HepG2 (cell line): ENCODE measurements around the gene CHRNA5. TPM values are rescaled to one million over a fixed set of nuclear protein-coding genes. Genes with fewer than 3 reads are reported as not detected.

Experiments
- ATAC-seq: fragments of 200-7000 bp; cut with Tn5 transposase; 3 replicates; pipeline ENCODE4 v1.9.1; 2020; ENCODE audit warnings: mild to moderate bottlenecking, moderate library complexity
- BruUV-seq: library from RNA; stranded (reverse); fragments of 400-500 nt; replicated peaks from 2 replicates; lab custom pipeline; 2021; lab: Mats Ljungman, UMichigan
- CTCF ChIA-PET: fragments of 300-600 bp; formaldehyde crosslinking; extraction: SDS; loops from one replicate; lab custom pipeline; 2021; ENCODE audit warnings: low total read pairs, inconsistent platforms, low intra/inter-chr PET ratio; lab: Yijun Ruan, JAX
- POLR2A ChIA-PET: fragments of 350-600 bp; sonication (Branson Sonifier 250); formaldehyde crosslinking; loops from one replicate; lab custom pipeline; 2020; ENCODE audit warnings: antibody characterized with exemption, inconsistent platforms; lab: Yijun Ruan, JAX
- DNase-seq: peaks from one replicate; pipeline ENCODE4 v3.0.0-alpha.2; 2015; ENCODE audit warnings: low spot score
- FAIRE-seq: peaks from 3 replicates; lab custom pipeline; 2011; peaks lifted over from hg19 to GRCh38; lab: Jason Lieb, UNC
- H2AFZ ChIP-seq: one replicate; pipeline ENCODE4 v1.6.1; 2011; ENCODE audit warnings: low read length, inconsistent platforms
- H3K27ac ChIP-seq: fragments of 300-600 bp; 3 replicates; pipeline ENCODE4 v1.8.0; 2011; ENCODE audit warnings: mixed run types, mild to moderate bottlenecking, mixed read lengths, low read length, inconsistent platforms; ENCODE audit not compliant: insufficient read depth; ENCODE audit errors: extremely low read length
- H3K27me3 ChIP-seq, 2 experiments: fragments of 200-600 bp in 1 of 2; 2 replicates in 1 of 2; 3 replicates in 1 of 2; pipeline versions ENCODE4 v1.6.0 to v1.8.0; 2011; ENCODE audit warnings: low read length in 2 of 2, mild to moderate bottlenecking in 2 of 2, moderate library complexity in 2 of 2, inconsistent platforms in 1 of 2; ENCODE audit not compliant: insufficient read depth in 2 of 2, control insufficient read depth in 1 of 2
- H3K36me3 ChIP-seq, 2 experiments: fragments of 200-600 bp in 1 of 2; replicated peaks in 1 of 2; 2 replicates in 1 of 2; 3 replicates in 1 of 2; pipeline versions ENCODE4 v1.5.1 to v1.8.0; 2011; ENCODE audit warnings: low read length in 2 of 2, inconsistent platforms in 1 of 2; ENCODE audit not compliant: insufficient read depth in 2 of 2, control insufficient read depth in 1 of 2
- H3K4me1 ChIP-seq: 2 replicates; pipeline ENCODE4 v1.5.1; 2012; ENCODE audit warnings: low read length, inconsistent platforms; ENCODE audit not compliant: insufficient read depth
- H3K4me2 ChIP-seq: 2 replicates; pipeline ENCODE4 v1.6.0; 2011; ENCODE audit warnings: low read depth, low read length, inconsistent platforms
- H3K4me3 ChIP-seq, 3 experiments: fragments of 200-600 bp in 1 of 3; sonication (generic), shearing (Covaris generic) in 1 of 3; replicated peaks in 1 of 3; 2 replicates each; pipeline ENCODE4 v1.5.1; 2011 to 2016; ENCODE audit warnings: low read length in 3 of 3, inconsistent platforms in 2 of 3, low read depth in 2 of 3, mild to moderate bottlenecking in 2 of 3, control low read depth in 1 of 3, mixed read lengths in 1 of 3; ENCODE audit not compliant: insufficient read depth in 1 of 3
- H3K79me2 ChIP-seq: one replicate; pipeline ENCODE4 v1.6.1; 2011; ENCODE audit warnings: low read length, inconsistent platforms; ENCODE audit not compliant: insufficient read depth
- H3K9ac ChIP-seq: 2 replicates; pipeline ENCODE4 v1.6.0; 2011; ENCODE audit warnings: mild to moderate bottlenecking, low read depth, low read length, inconsistent platforms; ENCODE audit not compliant: insufficient read depth
- H3K9me3 ChIP-seq: 2 replicates; pipeline ENCODE4 v1.5.1; 2012; ENCODE audit warnings: mild to moderate bottlenecking, low read length
- H4K20me1 ChIP-seq: 2 replicates; pipeline ENCODE4 v1.6.0; 2011; ENCODE audit warnings: inconsistent platforms, mild to moderate bottlenecking, low read length, moderate library complexity; ENCODE audit not compliant: insufficient read depth
- CEBPG ChIP-seq: IDR thresholded peaks from 2 replicates; pipeline ENCODE4 v1.6.1; 2016
- FOXA1 ChIP-seq, 2 experiments: fragments of 450-650 bp in 1 of 2; sonication (generic) in 1 of 2; formaldehyde crosslinking in 1 of 2; IDR thresholded peaks; 2 replicates each; pipeline versions ENCODE4 v1.4.0 to v1.6.1; 2016 to 2020; ENCODE audit warnings: missing genetic modification reagents in 1 of 2
- FOXJ3 ChIP-seq: sonication (generic); formaldehyde crosslinking; IDR thresholded peaks from 2 replicates; pipeline ENCODE4 v1.4.0; 2020; ENCODE audit warnings: missing genetic modification reagents, mild to moderate bottlenecking, borderline replicate concordance
- HDAC1 ChIP-seq: sonication (generic); formaldehyde crosslinking; IDR thresholded peaks from 2 replicates; pipeline ENCODE4 v1.5.1; 2020; ENCODE audit warnings: mild to moderate bottlenecking, missing genetic modification reagents
- MAFF ChIP-seq: IDR thresholded peaks from 2 replicates; pipeline ENCODE4 v1.6.1; 2011; ENCODE audit warnings: low read depth, low read length, improper control_type of control experiment
- MTERF4 ChIP-seq: sonication (generic); formaldehyde crosslinking; IDR thresholded peaks from 2 replicates; pipeline ENCODE4 v1.8.0; 2023; ENCODE audit warnings: mild to moderate bottlenecking, missing genetic modification reagents
- PHF20 ChIP-seq: sonication (generic); formaldehyde crosslinking; IDR thresholded peaks from 2 replicates; pipeline ENCODE4 v1.5.0; 2020; ENCODE audit warnings: mild to moderate bottlenecking, missing genetic modification reagents
- PHF8 ChIP-seq: sonication (generic); formaldehyde crosslinking; IDR thresholded peaks from 2 replicates; pipeline ENCODE4 v1.5.0; 2020; ENCODE audit warnings: missing genetic modification reagents
- THAP7 ChIP-seq: sonication (generic); formaldehyde crosslinking; IDR thresholded peaks from 2 replicates; pipeline ENCODE4 v1.8.1; 2023; ENCODE audit warnings: mild to moderate bottlenecking, missing genetic modification reagents
- ZBTB49 ChIP-seq: sonication (generic); formaldehyde crosslinking; IDR thresholded peaks from 2 replicates; pipeline ENCODE4 v1.4.0; 2020; ENCODE audit warnings: missing genetic modification reagents, borderline replicate concordance
- ZFP36L2 ChIP-seq: sonication (generic); formaldehyde crosslinking; IDR thresholded peaks from 2 replicates; pipeline ENCODE4 v1.4.0; 2020; ENCODE audit warnings: missing genetic modification reagents
- ZFP62 ChIP-seq: sonication (generic); formaldehyde crosslinking; IDR thresholded peaks from 2 replicates; pipeline ENCODE4 v1.4.0; 2020; ENCODE audit warnings: missing genetic modification reagents
- ZNF24 ChIP-seq: fragments of 450-650 bp; IDR thresholded peaks from 2 replicates; pipeline ENCODE4 v1.6.1; 2017; ENCODE audit warnings: antibody characterized with exemption, mild to moderate bottlenecking
- ZNF510 ChIP-seq: sonication (generic); formaldehyde crosslinking; IDR thresholded peaks from 2 replicates; pipeline ENCODE4 v1.4.0; 2020; ENCODE audit warnings: low read depth, mild to moderate bottlenecking, missing genetic modification reagents
- ZNF598 ChIP-seq: sonication (generic); formaldehyde crosslinking; IDR thresholded peaks from 2 replicates; pipeline ENCODE4 v1.5.1; 2020; ENCODE audit warnings: mild to moderate bottlenecking, missing genetic modification reagents, borderline replicate concordance
- ZNF652 ChIP-seq: IDR thresholded peaks from 2 replicates; pipeline ENCODE4 v1.6.1; 2016; ENCODE audit warnings: low read depth, borderline replicate concordance
- ZNF709 ChIP-seq: sonication (generic); formaldehyde crosslinking; IDR thresholded peaks from 2 replicates; pipeline ENCODE4 v1.5.0; 2020; ENCODE audit warnings: mild to moderate bottlenecking, missing genetic modification reagents
- ZSCAN22 ChIP-seq: sonication (generic); formaldehyde crosslinking; IDR thresholded peaks from 2 replicates; pipeline ENCODE4 v1.4.0; 2020; ENCODE audit warnings: mild to moderate bottlenecking, missing genetic modification reagents
- WGBS: methylation state at CpG from one replicate; pipeline ENCODE4 v1.1.6; 2017; ENCODE audit warnings: low lambda C conversion rate; 5-methylcytosine and 5-hydroxymethylcytosine counted together
- in situ Hi-C: cut with HindIII; loops from 2 replicates; pipeline ENCODE4 v1.10.0; 2017; ENCODE audit warnings: low pct_unique_long_range_greater_than_20kb; ENCODE audit not compliant: extremely low pct_ligation_motif_present
- intact Hi-C: fragments of 100-400 bp; cut with micrococcal nuclease; formaldehyde crosslinking; loops from one replicate; pipeline ENCODE4 v1.10.0; 2022; ENCODE audit not compliant: unreplicated experiment
- polyA plus RNA-seq, 8 experiments: library from polyadenylated mRNA; depleted of rRNA in 3 of 8; stranded (reverse) in 7 of 8; unstranded in 1 of 8; fragments of >200 nt; fragmentation: Illumina TruSeq in 4 of 8; extraction: Trizol in 4 of 8; gene quantifications; 2 replicates each; pipeline versions ENCODE4 v1.2.1 to v1.2.3, GENCODE V29; 2011 to 2016; ENCODE audit warnings: low read depth in 4 of 8, missing spikeins in 1 of 8, mixed read lengths in 1 of 8; ENCODE audit not compliant: insufficient read depth in 1 of 8
- total RNA-seq, 5 experiments: library from RNA; depleted of rRNA; stranded (reverse); fragments of >200 nt; fragmentation: Illumina TruSeq; extraction: Trizol; gene quantifications; 2 replicates each; pipeline ENCODE4 v1.2.3, GENCODE V29; 2016; ENCODE audit warnings: low read depth in 1 of 5

CHRNA5 gene
- total and polyA plus RNA-seq, 2 of the 13 experiments (the other 11 are each of a cell fraction or from before 2014, with no cell fraction given): 3.7 to 10.5 TPM

- ChIA-PET POLR2A (interaction anchor here (0.6 kb wide), 1 partner anchor 19 kb away, joined by 3 read pairs; no protein-coding TSS in a partner anchor), CTCF (no interaction called here)
- no peak for DNase-seq
- BruUV-seq: no TSS peak
- Histone ChIP-seq H3K36me3 (no peaks in the 10 kb centered on the region), H3K27me3 (no peaks in the 10 kb centered on the region), H2AFZ (no peak overlapping the region), H3K4me2 (no peak overlapping the region), H4K20me1 (no peaks in the 10 kb centered on the region), H3K9ac (no peak overlapping the region), H3K9me3 (no peaks in the 10 kb centered on the region), H3K4me1 (no peaks in the 10 kb centered on the region), H3K4me3 (no peak overlapping the region), H3K27ac (no peak overlapping the region), H3K79me2 (no peaks in the 10 kb centered on the region)
- no peak for FAIRE-seq
- no peak for ATAC-seq
- TF ChIP-seq ZFP62 (CRISPR knock-in tag): no peak
- no peak for TF ChIP-seq ZNF24
- TF ChIP-seq PHF8 (CRISPR knock-in tag): no peak
- TF ChIP-seq FOXA1 (IDR thresholded peaks at IDR 0.05): no peak
- TF ChIP-seq FOXA1 (CRISPR knock-in tag; IDR thresholded peaks at IDR 0.05): no peak
- TF ChIP-seq MAFF: no peak
- in situ Hi-C loops: no loop called here
- intact Hi-C loops: no loop called here
Observed at GRCh38 chr15:78599189-78599588, 33.9 kb downstream of the CHRNA5 start.

GRCh38 chr15:78603467-78603866 lies 38.1 kb downstream of the CHRNA5 start:
- DNase-seq: no peak
- H3K36me3 ChIP-seq: no peaks in the 10 kb centered on the region
- peaks cover 0 to 3% of the 10 kb centered on the region in 2 experiments; a peak in 1 of 5 replicates for H3K27me3 ChIP-seq
- H3K9me3 ChIP-seq: no peaks in the 10 kb centered on the region
- FAIRE-seq: no peak
- ChIA-PET POLR2A (no interaction called here), CTCF (no interaction called here)
- ATAC-seq: no peak
- no TSS peak for BruUV-seq
- no peaks in the 10 kb centered on the region for H3K4me1 ChIP-seq
- intact Hi-C loops (no loop called here), in situ Hi-C loops (no loop called here)
- 32% methylated on average over 3 of the region's 3 CpGs for WGBS
- no peak overlapping the region for H2AFZ ChIP-seq
- H3K9ac ChIP-seq: no peak overlapping the region
- H3K4me3 ChIP-seq: no peak overlapping the region
- no peak overlapping the region for H3K27ac ChIP-seq
- no peak overlapping the region for H3K4me2 ChIP-seq
- no peaks in the 10 kb centered on the region for H3K79me2 ChIP-seq
- H4K20me1 ChIP-seq: no peaks in the 10 kb centered on the region
- no peak for TF ChIP-seq ZSCAN22 (CRISPR knock-in tag)
- no peak for TF ChIP-seq ZNF598 (CRISPR knock-in tag)
- TF ChIP-seq MTERF4: no peak
- no peak for TF ChIP-seq FOXJ3 (CRISPR knock-in tag)
- TF ChIP-seq ZNF510 (CRISPR knock-in tag): no peak
- TF ChIP-seq PHF20 (CRISPR knock-in tag): no peak
- no peak for TF ChIP-seq HDAC1
- no peak for TF ChIP-seq ZNF652 (CRISPR knock-in tag)
- TF ChIP-seq CEBPG: no peak
- TF ChIP-seq THAP7 (CRISPR knock-in tag): no peak
- TF ChIP-seq ZBTB49 (CRISPR knock-in tag): no peak
- no peak for TF ChIP-seq ZNF709
- TF ChIP-seq ZFP36L2 (CRISPR knock-in tag): no peak
